H7 (cell line): Measurements from ENCODE around the gene ADGRA1. TPM values are rescaled to one million over a fixed set of nuclear protein-coding genes. Genes with fewer than 3 reads are reported as not detected.

ENCODE experiments used
- DNase-seq: peaks from one replicate; pipeline ENCODE4 v3.0.0; 2012
- H3K27me3 ChIP-seq: 2 replicates; pipeline ENCODE4 v1.6.0; 2011; ENCODE audit warnings: mild to moderate bottlenecking, low read length; ENCODE audit not compliant: control insufficient read depth, insufficient read depth
- H3K36me3 ChIP-seq: replicated peaks from 2 replicates; pipeline ENCODE4 v1.5.1; 2011; ENCODE audit warnings: low read length; ENCODE audit not compliant: control insufficient read depth, insufficient read depth
- H3K4me3 ChIP-seq: 2 replicates; pipeline ENCODE4 v1.5.1; 2011; ENCODE audit warnings: low read depth, mild to moderate bottlenecking, control low read depth, low read length, moderate library complexity; ENCODE audit not compliant: insufficient read depth
- total RNA-seq: library from RNA; depleted of rRNA; stranded (reverse); fragments of >200 nt; shearing (Covaris generic); gene quantifications from 2 replicates; pipeline ENCODE4 v1.2.3, GENCODE V29; 2014

Gene ADGRA1
- total RNA-seq, 1 experiment from 2014 or later: 0.62 TPM

- DNase-seq: no peak
- Histone ChIP-seq H3K27me3 (no peaks in the 10 kb centered on the region), H3K4me3 (no peak overlapping the region), H3K36me3 (no peaks in the 10 kb centered on the region)
Observed at GRCh38 chr10:133076274-133077038, 11.3 kb upstream of the ADGRA1 start.

- peak; percentile 97 for DNase-seq
- no peaks in the 10 kb centered on the region for H3K36me3 ChIP-seq
- H3K4me3 ChIP-seq: no peak overlapping the region
- no peaks in the 10 kb centered on the region for H3K27me3 ChIP-seq
Observed at GRCh38 chr10:133079836-133080682, 7.7 kb upstream of the ADGRA1 start.

- H3K4me3 ChIP-seq: no peak overlapping the region
- no peak for DNase-seq
- no peaks in the 10 kb centered on the region for H3K36me3 ChIP-seq
- no peaks in the 10 kb centered on the region for H3K27me3 ChIP-seq
Observed at GRCh38 chr10:133080683-133081040, 7.1 kb upstream of the ADGRA1 start.

GRCh38 chr10:133081636-133082035 is 6.1 kb upstream of the ADGRA1 start:
- Histone ChIP-seq H3K27me3 (peaks cover 4% of the 10 kb centered on the region), H3K4me3 (no peak overlapping the region), H3K36me3 (no peaks in the 10 kb centered on the region)
- DNase-seq: no peak

GRCh38 chr10:133082685-133083421 is 4.9 kb upstream of the ADGRA1 start:
- Histone ChIP-seq H3K36me3 (no peaks in the 10 kb centered on the region), H3K27me3 (peaks cover 14% of the 10 kb centered on the region), H3K4me3 (no peak overlapping the region)
- peak; percentile 91 for DNase-seq

GRCh38 chr10:133083422-133084100 is 4.2 kb upstream of the ADGRA1 start:
- Histone ChIP-seq H3K27me3 (peaks cover 21% of the 10 kb centered on the region), H3K36me3 (no peaks in the 10 kb centered on the region), H3K4me3 (no peak overlapping the region)
- DNase-seq: no peak

GRCh38 chr10:133084491-133084890 is 3.2 kb upstream of the ADGRA1 start:
- Histone ChIP-seq H3K36me3 (no peaks in the 10 kb centered on the region), H3K27me3 (peaks cover 30% of the 10 kb centered on the region), H3K4me3 (no peak overlapping the region)
- DNase-seq: no peak

GRCh38 chr10:133085251-133086125 is 2.2 kb upstream of the ADGRA1 start:
- Histone ChIP-seq H3K36me3 (no peaks in the 10 kb centered on the region), H3K4me3 (no peak overlapping the region), H3K27me3 (peaks cover 35% of the 10 kb centered on the region)
- no peak for DNase-seq

- Histone ChIP-seq H3K36me3 (no peaks in the 10 kb centered on the region), H3K4me3 (no peak overlapping the region), H3K27me3 (peaks cover 35% of the 10 kb centered on the region)
- DNase-seq: no peak
Observed at GRCh38 chr10:133086247-133086646, 1.5 kb upstream of the ADGRA1 start.

GRCh38 chr10:133087045-133087678 is 562 bp upstream of the ADGRA1 start:
- H3K4me3 ChIP-seq: no peak overlapping the region; the same call in 1 of the 2 replicates
- DNase-seq: no peak
- peaks cover 35% of the 10 kb centered on the region for H3K27me3 ChIP-seq
- no peaks in the 10 kb centered on the region for H3K36me3 ChIP-seq

GRCh38 chr10:133088179-133088955 is 643 bp downstream of the ADGRA1 start:
- Histone ChIP-seq H3K4me3 (peak overlapping the region; percentile 33), H3K27me3 (peaks cover 35% of the 10 kb centered on the region), H3K36me3 (no peaks in the 10 kb centered on the region)
- peak; percentile 84 for DNase-seq

- no peaks in the 10 kb centered on the region for H3K36me3 ChIP-seq
- DNase-seq: no peak
- H3K4me3 ChIP-seq: no peak overlapping the region
- H3K27me3 ChIP-seq: peaks cover 35% of the 10 kb centered on the region
Observed at GRCh38 chr10:133088956-133089800, 1.5 kb downstream of the ADGRA1 start.
